GM23338 (cell line): ENCODE results near the gene TEKTIP1. TPM values are rescaled to one million over a fixed set of nuclear protein-coding genes. Genes with fewer than 3 reads are reported as not detected.

ENCODE experiments used
- ATAC-seq: fragments of 200-7000 bp; cut with Tn5 transposase; 3 replicates; pipeline ENCODE4 v1.9.1; 2020
- DNase-seq: peaks from one replicate; pipeline ENCODE4 v3.0.0-alpha.2; 2015; ENCODE audit warnings: low spot score
- H2AFZ ChIP-seq: fragments of 200-600 bp; sonication (generic); 2 replicates; pipeline ENCODE4 v1.8.0; 2016; ENCODE audit warnings: antibody characterized with exemption, mild to moderate bottlenecking, moderate library complexity
- H3F3A ChIP-seq: fragments of 200-600 bp; sonication (generic); replicated peaks from 2 replicates; pipeline ENCODE4 v1.8.0; 2017; ENCODE audit warnings: antibody characterized with exemption, mixed run types, low read depth
- H3K27ac ChIP-seq: fragments of 200-600 bp; sonication (generic); 2 replicates; pipeline ENCODE4 v1.6.1; 2016; ENCODE audit warnings: low read depth
- H3K27me3 ChIP-seq: fragments of 200-600 bp; sonication (generic); 2 replicates; pipeline ENCODE4 v1.8.0; 2016; ENCODE audit warnings: mild to moderate bottlenecking, mixed run types, moderate library complexity; ENCODE audit not compliant: insufficient read depth
- H3K36me3 ChIP-seq: fragments of 200-600 bp; sonication (generic); 2 replicates; pipeline ENCODE4 v1.8.0; 2016; ENCODE audit warnings: mild to moderate bottlenecking; ENCODE audit not compliant: insufficient read depth
- H3K4me1 ChIP-seq: fragments of 200-600 bp; sonication (generic); 2 replicates; pipeline ENCODE4 v1.8.0; 2016; ENCODE audit warnings: mild to moderate bottlenecking, moderate library complexity; ENCODE audit not compliant: insufficient read depth
- H3K4me2 ChIP-seq: fragments of 200-600 bp; sonication (generic); 2 replicates; pipeline ENCODE4 v1.7.1; 2017; ENCODE audit warnings: mixed run types
- H3K4me3 ChIP-seq: fragments of 200-600 bp; sonication (generic); 2 replicates; pipeline ENCODE4 v1.6.1; 2016; ENCODE audit warnings: mixed run types
- H3K79me2 ChIP-seq: fragments of 200-600 bp; sonication (generic); replicated peaks from 2 replicates; pipeline ENCODE4 v1.8.0; 2017; ENCODE audit warnings: mild to moderate bottlenecking; ENCODE audit not compliant: insufficient read depth
- H3K9me2 ChIP-seq: fragments of 200-600 bp; sonication (generic); 2 replicates; pipeline ENCODE4 v1.8.0; 2017; ENCODE audit not compliant: insufficient read depth
- H4K20me1 ChIP-seq: fragments of 200-600 bp; sonication (generic); replicated peaks from 2 replicates; pipeline ENCODE4 v1.8.0; 2017; ENCODE audit warnings: mild to moderate bottlenecking; ENCODE audit not compliant: insufficient read depth
- H3K27ac Mint-ChIP-seq: 2 replicates; pipeline ENCODE4 v1.8.0; 2020; ENCODE audit warnings: inconsistent platforms, mild to moderate bottlenecking, moderate library complexity, mixed read lengths
- H3K27me3 Mint-ChIP-seq: 3 replicates; pipeline ENCODE4 v1.8.0; 2022; ENCODE audit warnings: low read depth, mild to moderate bottlenecking, moderate library complexity, mixed read lengths, inconsistent platforms; ENCODE audit not compliant: insufficient read depth, poor library complexity
- H3K36me3 Mint-ChIP-seq: 3 replicates; pipeline ENCODE4 v1.8.0; 2021; ENCODE audit warnings: low read depth, mild to moderate bottlenecking, inconsistent platforms, moderate library complexity, mixed read lengths
- H3K4me1 Mint-ChIP-seq: 3 replicates; pipeline ENCODE4 v1.8.0; 2020; ENCODE audit warnings: mild to moderate bottlenecking, inconsistent platforms, mixed read lengths
- H3K4me3 Mint-ChIP-seq: 3 replicates; pipeline ENCODE4 v1.8.0; 2021; ENCODE audit warnings: moderate library complexity, mild to moderate bottlenecking, inconsistent platforms, mixed read lengths
- H3K9me3 Mint-ChIP-seq: 3 replicates; pipeline ENCODE4 v1.8.0; 2020; ENCODE audit warnings: moderate library complexity, mild to moderate bottlenecking, inconsistent platforms, mixed read lengths
- CTCF ChIP-seq, 2 experiments: fragments of 200-600 bp in 1 of 2; sonication (generic) in 1 of 2; conservative IDR thresholded peaks; 2 replicates each; pipeline versions ENCODE4 v1.5.1 to v1.6.1; 2016 to 2017; ENCODE audit warnings: antibody characterized with exemption in 2 of 2, low read depth in 2 of 2, mild to moderate bottlenecking in 2 of 2, moderate library complexity in 1 of 2
- ETS1 ChIP-seq: IDR thresholded peaks from 2 replicates; pipeline ENCODE4 v1.6.1; 2016; ENCODE audit warnings: antibody characterized with exemption
- NANOG ChIP-seq: IDR thresholded peaks from 2 replicates; pipeline ENCODE4 v1.6.1; 2016; ENCODE audit warnings: antibody characterized with exemption, borderline replicate concordance
- POLR2AphosphoS5 ChIP-seq: IDR thresholded peaks from 2 replicates; pipeline ENCODE4 v1.6.1; 2016; ENCODE audit warnings: antibody characterized with exemption, low read depth
- REST ChIP-seq: IDR thresholded peaks from one replicate; pipeline ENCODE4 v1.6.1; 2018; ENCODE audit warnings: antibody characterized with exemption; ENCODE audit not compliant: unreplicated experiment
- polyA plus RNA-seq: library from polyadenylated mRNA; unstranded; fragments of >200 nt; fragmentation: Nextera tagmentation; extraction: Ambion mirVana; gene quantifications from 2 replicates; pipeline ENCODE4 v1.2.1, GENCODE V29; 2016
- total RNA-seq: library from RNA; depleted of rRNA; stranded (reverse); fragments of >200 nt; shearing (Covaris generic); gene quantifications from 2 replicates; pipeline ENCODE4 v1.2.3, GENCODE V29; 2014

Gene TEKTIP1
- total and polyA plus RNA-seq, 2 experiments from 2014 or later, result not detected

GRCh38 chr19:3512562-3513228 lies 26.3 kb upstream of the TEKTIP1 start:
- Mint-ChIP-seq H3K9me3 (no peaks in the 10 kb centered on the region; the same call in 2 of the 3 replicates), H3K27me3 (peaks cover 19% of the 10 kb centered on the region), H3K4me3 (no peak overlapping the region), H3K27ac (no peak overlapping the region), H3K36me3 (peaks cover 11% of the 10 kb centered on the region; the same call in 2 of the 3 replicates), H3K4me1 (peaks cover 26% of the 10 kb centered on the region)
- H4K20me1 ChIP-seq, result peaks cover 7% of the 10 kb centered on the region; the same call in 1 of the 2 replicates
- H3K36me3 ChIP-seq, result no peaks in the 10 kb centered on the region
- no peaks in the 10 kb centered on the region for H3F3A ChIP-seq
- peaks cover 12% of the 10 kb centered on the region for H3K4me1 ChIP-seq
- no peaks in the 10 kb centered on the region for H3K27me3 ChIP-seq
- H2AFZ ChIP-seq, result no peak overlapping the region
- H3K4me2 ChIP-seq, result no peak overlapping the region
- no peaks in the 10 kb centered on the region for H3K9me2 ChIP-seq
- DNase-seq (no peak), ATAC-seq (no peak)
- TF ChIP-seq ETS1 (no peak), POLR2AphosphoS5 (no peak), CTCF (conservative IDR thresholded peaks at IDR 0.05; ENCODE audit: low read depth in 2 of 2) (peak in 1 of 2 experiments; percentile 35; a peak in 2 of 4 replicates)
- H3K4me3 ChIP-seq, result no peak overlapping the region
- peaks cover 74% of the 10 kb centered on the region for H3K79me2 ChIP-seq
- no peak overlapping the region for H3K27ac ChIP-seq

- ATAC-seq, result 0 out of 3 replicates have a peak, but pooled peaks have one; percentile 12
- TF ChIP-seq CTCF (conservative IDR thresholded peaks at IDR 0.05; ENCODE audit: low read depth in 2 of 2) (peak in 1 of 2 experiments; percentile 16; a peak in 1 of 4 replicates), NANOG (no peak), REST (no peak)
These were observed 25.5 kb upstream of the TEKTIP1 start for GRCh38 chr19:3513229-3514140.

More at GRCh38 chr19:3513229-3514140, 25.5 kb upstream of the TEKTIP1 start:
- Mint-ChIP-seq H3K27me3 (peaks cover 16% of the 10 kb centered on the region), H3K9me3 (no peaks in the 10 kb centered on the region; the same call in 2 of the 3 replicates), H3K27ac (no peak overlapping the region), H3K4me1 (peaks cover 29% of the 10 kb centered on the region), H3K4me3 (no peak overlapping the region), H3K36me3 (peaks cover 9% of the 10 kb centered on the region; the same call in 2 of the 3 replicates)
- Histone ChIP-seq H3K36me3 (no peaks in the 10 kb centered on the region), H3K4me2 (no peak overlapping the region), H3K79me2 (peaks cover 76% of the 10 kb centered on the region), H3F3A (no peaks in the 10 kb centered on the region), H3K4me1 (peaks cover 19% of the 10 kb centered on the region), H3K27ac (no peak overlapping the region), H2AFZ (no peak overlapping the region), H3K9me2 (no peaks in the 10 kb centered on the region), H3K27me3 (no peaks in the 10 kb centered on the region), H3K4me3 (no peak overlapping the region), H4K20me1 (peaks cover 7% of the 10 kb centered on the region; the same call in 1 of the 2 replicates)
- no peak for DNase-seq
